Common myeloid progenitor, CD34-positive (primary cell): ENCODE results near the gene RAD21L1.

ENCODE experiments used
- CTCF ChIA-PET: fragments of 350-600 bp; sonication (Branson Sonifier 250); formaldehyde crosslinking; loops from one replicate; lab custom pipeline; 2021; ENCODE audit warnings: antibody characterized with exemption; lab: Charles Lee
- POLR2A ChIA-PET: fragments of 350-600 bp; sonication (Branson Sonifier 250); formaldehyde crosslinking; loops from one replicate; lab custom pipeline; 2021; ENCODE audit warnings: antibody characterized with exemption; lab: Charles Lee
- DNase-seq, 3 donors: peaks; one replicate each; pipeline versions ENCODE4 v3.0.0 to v3.0.0-alpha.2; 2013
- H3K27ac ChIP-seq, 2 experiments: 1 replicate in 1 of 2; 2 replicates in 1 of 2; pipeline ENCODE4 v1.7.0; 2013; ENCODE audit warnings: inconsistent platforms in 2 of 2, low read length in 2 of 2, mild to moderate bottlenecking in 2 of 2, low read depth in 1 of 2, moderate library complexity in 1 of 2; ENCODE audit not compliant: severe bottlenecking in 2 of 2, insufficient read depth in 1 of 2, poor library complexity in 1 of 2
- H3K27me3 ChIP-seq, 5 experiments: replicated peaks in 2 of 5; 1 replicate in 3 of 5; 2 replicates in 2 of 5; pipeline versions ENCODE4 v1.6.1 to v1.7.0; 2013; ENCODE audit warnings: low read length in 4 of 5, mild to moderate bottlenecking in 2 of 5, moderate library complexity in 2 of 5, inconsistent platforms in 1 of 5; ENCODE audit not compliant: insufficient read depth in 5 of 5, control insufficient read depth in 4 of 5
- H3K36me3 ChIP-seq, 4 experiments: 1 replicate in 2 of 4; 2 replicates in 2 of 4; pipeline versions ENCODE4 v1.6.1 to v1.7.0; 2013; ENCODE audit warnings: low read length in 3 of 4, control low read depth in 1 of 4, mild to moderate bottlenecking in 1 of 4; ENCODE audit not compliant: control insufficient read depth in 4 of 4, insufficient read depth in 4 of 4
- H3K4me1 ChIP-seq, 4 experiments: 1 replicate in 3 of 4; 2 replicates in 1 of 4; pipeline versions ENCODE4 v1.6.1 to v1.7.1; 2013; ENCODE audit warnings: low read length in 3 of 4, mild to moderate bottlenecking in 3 of 4, control low read depth in 1 of 4, inconsistent platforms in 1 of 4, moderate library complexity in 1 of 4; ENCODE audit not compliant: control insufficient read depth in 4 of 4, insufficient read depth in 4 of 4; ENCODE audit errors: control extremely low read depth in 1 of 4
- H3K4me3 ChIP-seq, 7 experiments: 1 replicate in 4 of 7; 2 replicates in 3 of 7; pipeline versions ENCODE4 v1.5.1 to v1.7.0; 2013; ENCODE audit warnings: mild to moderate bottlenecking in 7 of 7, low read length in 6 of 7, moderate library complexity in 6 of 7, inconsistent platforms in 2 of 7, low read depth in 2 of 7, control low read depth in 1 of 7; ENCODE audit not compliant: insufficient read depth in 4 of 7, control insufficient read depth in 1 of 7; ENCODE audit errors: extremely low read depth in 1 of 7
- H3K9me3 ChIP-seq, 5 experiments: 1 replicate in 4 of 5; 2 replicates in 1 of 5; pipeline versions ENCODE4 v1.6.1 to v1.7.1; 2013; ENCODE audit warnings: low read length in 4 of 5, mild to moderate bottlenecking in 2 of 5, inconsistent platforms in 1 of 5, low read depth in 1 of 5, moderate library complexity in 1 of 5; ENCODE audit not compliant: control insufficient read depth in 4 of 5, insufficient read depth in 2 of 5; ENCODE audit errors: control extremely low read depth in 1 of 5
- WGBS: methylation state at CpG from one replicate; pipeline ENCODE4 v1.1.5; 2013; ENCODE audit not compliant: insufficient coverage; 5-methylcytosine and 5-hydroxymethylcytosine counted together

RAD21L1 gene

GRCh38 chr20:1197801-1198200, 28.0 kb upstream of the RAD21L1 start:
- no peak overlapping the region for H3K4me3 ChIP-seq
- peaks cover 0 to 2% (median 0%) of the 10 kb centered on the region in 4 experiments for H3K4me1 ChIP-seq
- peaks cover 0 to 2% (median 0%) of the 10 kb centered on the region in 5 experiments for H3K27me3 ChIP-seq
- ChIA-PET CTCF (no interaction called here), POLR2A (no interaction called here)
- H3K27ac ChIP-seq = no peak overlapping the region
- no peaks in the 10 kb centered on the region for H3K9me3 ChIP-seq
- H3K36me3 ChIP-seq = no peaks in the 10 kb centered on the region
- 84% methylated on average over 5 of the region's 7 CpGs for WGBS
- no peak for DNase-seq

GRCh38 chr20:1198751-1199150, 27.1 kb upstream of the RAD21L1 start:
- DNase-seq = no peak
- CTCF ChIA-PET = interaction anchor here (1.0 to 1.2 kb wide), 2 partner anchors 9 to 15 kb away, joined by 3 to 4 read pairs; no protein-coding TSS in a partner anchor

GRCh38 chr20:1199212-1199873, 26.5 kb upstream of the RAD21L1 start:
- Histone ChIP-seq H3K4me1 (peaks cover 0 to 10% (median 6%) of the 10 kb centered on the region in 4 experiments), H3K36me3 (no peaks in the 10 kb centered on the region), H3K4me3 (no peak overlapping the region), H3K27me3 (no peaks in the 10 kb centered on the region), H3K27ac (no peak overlapping the region), H3K9me3 (no peaks in the 10 kb centered on the region)
- ChIA-PET POLR2A (no interaction called here), CTCF (interaction anchor here (1.0 to 1.2 kb wide), 2 partner anchors 8 to 15 kb away, joined by 3 to 4 read pairs; no protein-coding TSS in a partner anchor)
- 95% methylated on average over 7 of the region's 7 CpGs for WGBS
- no peak for DNase-seq

More at GRCh38 chr20:1198751-1199150, 27.1 kb upstream of the RAD21L1 start:
- H3K36me3 ChIP-seq = no peaks in the 10 kb centered on the region
- POLR2A ChIA-PET = no interaction called here
- peaks cover 0 to under 1% (median 0%) of the 10 kb centered on the region in 5 experiments for H3K27me3 ChIP-seq
- no peaks in the 10 kb centered on the region for H3K9me3 ChIP-seq
- H3K4me3 ChIP-seq = no peak overlapping the region
- H3K27ac ChIP-seq = no peak overlapping the region
- 97% methylated on average over 5 of the region's 5 CpGs for WGBS
- H3K4me1 ChIP-seq = peaks cover 0 to 4% (median 1%) of the 10 kb centered on the region in 4 experiments

- CTCF ChIA-PET = interaction anchor here (1.0 kb wide), 1 partner anchor 16 kb away, joined by 3 read pairs; no protein-coding TSS in a partner anchor
- no peaks in the 10 kb centered on the region for H3K9me3 ChIP-seq
- no peak overlapping the region for H3K27ac ChIP-seq
- DNase-seq = no peak
- no peak overlapping the region for H3K4me3 ChIP-seq
- no peaks in the 10 kb centered on the region for H3K36me3 ChIP-seq
- POLR2A ChIA-PET = no interaction called here
- no peaks in the 10 kb centered on the region for H3K27me3 ChIP-seq
- H3K4me1 ChIP-seq = peaks cover 0 to 14% (median 10%) of the 10 kb centered on the region in 4 experiments
- WGBS = 100% methylated on average over 1 of the region's 1 CpG
Observed at GRCh38 chr20:1199964-1200363, 25.9 kb upstream of the RAD21L1 start.

- ChIA-PET CTCF (no interaction called here), POLR2A (no interaction called here)
- Histone ChIP-seq H3K4me1 (peaks cover 0 to 14% (median 10%) of the 10 kb centered on the region in 4 experiments), H3K27ac (no peak within 1 kb of the TSS), H3K27me3 (peaks cover 0 to 3% (median 0%) of the 10 kb centered on the region in 5 experiments), H3K36me3 (no peaks in the 10 kb centered on the region), H3K4me3 (no peak within 1 kb of the TSS), H3K9me3 (no peaks in the 10 kb centered on the region)
- DNase-seq = no peak
- 100% methylated on average over 2 of the region's 5 CpGs for WGBS
Observed at GRCh38 chr20:1202762-1203504, 22.9 kb upstream of the RAD21L1 start, which contains the start of gene C20orf202. Gene C20orf202 (plus strand): TSS chr20:1203454. CDS start chr20:1203586, 132 bp downstream.

- Histone ChIP-seq H3K27ac (no peak overlapping the region), H3K36me3 (no peaks in the 10 kb centered on the region), H3K4me3 (no peak overlapping the region), H3K27me3 (peaks cover 0 to 3% (median 0%) of the 10 kb centered on the region in 5 experiments), H3K9me3 (no peaks in the 10 kb centered on the region), H3K4me1 (peaks cover 0 to 14% (median 10%) of the 10 kb centered on the region in 4 experiments)
- ChIA-PET POLR2A (no interaction called here), CTCF (interaction anchor here (1.4 kb wide), 1 partner anchor 14 kb away, joined by 4 read pairs; no protein-coding TSS in a partner anchor)
- no peak for DNase-seq
- WGBS = 100% methylated on average over 3 of the region's 5 CpGs
Observed at GRCh38 chr20:1203630-1204029, 22.2 kb upstream of the RAD21L1 start.
